Nephron (organoid): ENCODE results near the gene ADRA2C.
A peak's percentile ranks its signal among the peaks of the same experiment; 100 is the strongest.

ENCODE experiments used
- H3K27ac Mint-ChIP-seq, 3 experiments: 2 replicates each; pipeline ENCODE4 v1.8.0; 2020; ENCODE audit warnings: mixed read lengths in 3 of 3, mild to moderate bottlenecking in 2 of 3, moderate library complexity in 1 of 3
- H3K27me3 Mint-ChIP-seq: 2 replicates; pipeline ENCODE4 v1.8.0; 2021; ENCODE audit warnings: low read depth, mild to moderate bottlenecking, moderate library complexity, mixed read lengths
- H3K36me3 Mint-ChIP-seq: 2 replicates; pipeline ENCODE4 v1.8.0; 2020; ENCODE audit warnings: low read depth, mixed read lengths
- H3K4me1 Mint-ChIP-seq: 2 replicates; pipeline ENCODE4 v1.8.0; 2020; ENCODE audit warnings: mixed read lengths
- H3K4me3 Mint-ChIP-seq, 3 experiments: 2 replicates each; pipeline ENCODE4 v1.8.0; 2020; ENCODE audit warnings: mild to moderate bottlenecking in 3 of 3, mixed read lengths in 3 of 3, moderate library complexity in 2 of 3
- H3K9me3 Mint-ChIP-seq: 2 replicates; pipeline ENCODE4 v1.8.0; 2020; ENCODE audit warnings: mixed read lengths
- TF ChIP-seq, protein P1 (sequence below), 3 experiments: fragments of 200-600 bp; sonication (generic); IDR thresholded peaks; one replicate each; pipeline ENCODE4 v1.5.0; 2021; ENCODE audit warnings: antibody characterized with exemption in 3 of 3; ENCODE audit not compliant: unreplicated experiment in 3 of 3

ADRA2C gene

GRCh38 chr4:3766785-3767569, 792 bp downstream of the ADRA2C start:
- Mint-ChIP-seq H3K4me3 (peak overlapping the region; percentile 85 to 88 (median 87)), H3K4me1 (peaks cover 5% of the 10 kb centered on the region), H3K27ac (peak overlapping the region in 2 of 3 experiments; percentile 50 to 85), H3K36me3 (no peaks in the 10 kb centered on the region), H3K9me3 (no peaks in the 10 kb centered on the region), H3K27me3 (peaks cover 43% of the 10 kb centered on the region)
- TF ChIP-seq, protein P1, sequence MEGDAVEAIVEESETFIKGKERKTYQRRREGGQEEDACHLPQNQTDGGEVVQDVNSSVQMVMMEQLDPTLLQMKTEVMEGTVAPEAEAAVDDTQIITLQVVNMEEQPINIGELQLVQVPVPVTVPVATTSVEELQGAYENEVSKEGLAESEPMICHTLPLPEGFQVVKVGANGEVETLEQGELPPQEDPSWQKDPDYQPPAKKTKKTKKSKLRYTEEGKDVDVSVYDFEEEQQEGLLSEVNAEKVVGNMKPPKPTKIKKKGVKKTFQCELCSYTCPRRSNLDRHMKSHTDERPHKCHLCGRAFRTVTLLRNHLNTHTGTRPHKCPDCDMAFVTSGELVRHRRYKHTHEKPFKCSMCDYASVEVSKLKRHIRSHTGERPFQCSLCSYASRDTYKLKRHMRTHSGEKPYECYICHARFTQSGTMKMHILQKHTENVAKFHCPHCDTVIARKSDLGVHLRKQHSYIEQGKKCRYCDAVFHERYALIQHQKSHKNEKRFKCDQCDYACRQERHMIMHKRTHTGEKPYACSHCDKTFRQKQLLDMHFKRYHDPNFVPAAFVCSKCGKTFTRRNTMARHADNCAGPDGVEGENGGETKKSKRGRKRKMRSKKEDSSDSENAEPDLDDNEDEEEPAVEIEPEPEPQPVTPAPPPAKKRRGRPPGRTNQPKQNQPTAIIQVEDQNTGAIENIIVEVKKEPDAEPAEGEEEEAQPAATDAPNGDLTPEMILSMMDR (IDR thresholded peaks at IDR 0.05; ENCODE audit: unreplicated experiment in 3 of 3) = peak in 1 of 3 experiments; percentile 10

GRCh38 chr4:3767570-3768288, 1.5 kb downstream of the ADRA2C start:
- Mint-ChIP-seq H3K36me3 (no peaks in the 10 kb centered on the region), H3K27ac (peak overlapping the region in 2 of 3 experiments; percentile 57 to 85), H3K4me3 (peak overlapping the region; percentile 86 to 88 (median 87)), H3K27me3 (peaks cover 41% of the 10 kb centered on the region), H3K4me1 (peaks cover 5% of the 10 kb centered on the region), H3K9me3 (no peaks in the 10 kb centered on the region)
- TF ChIP-seq, protein P1 (IDR thresholded peaks at IDR 0.05; ENCODE audit: unreplicated experiment in 3 of 3) = peak; percentile 8 to 26 (median 11)

- Mint-ChIP-seq H3K4me1 (peaks cover 7% of the 10 kb centered on the region), H3K27me3 (peaks cover 43% of the 10 kb centered on the region), H3K27ac (peak overlapping the region in 1 of 3 experiments; percentile 33), H3K4me3 (peak overlapping the region; percentile 47 to 60 (median 53)), H3K36me3 (no peaks in the 10 kb centered on the region), H3K9me3 (no peaks in the 10 kb centered on the region)
- TF ChIP-seq, protein P1 (IDR thresholded peaks at IDR 0.05; ENCODE audit: unreplicated experiment in 3 of 3) = no peak
Measured at GRCh38 chr4:3768842-3769641, 2.9 kb downstream of the ADRA2C start.

- Mint-ChIP-seq H3K36me3 (no peaks in the 10 kb centered on the region), H3K9me3 (no peaks in the 10 kb centered on the region)
Measured at GRCh38 chr4:3769642-3770184, 3.5 kb downstream of the ADRA2C start.

More at GRCh38 chr4:3769642-3770184, 3.5 kb downstream of the ADRA2C start:
- H3K27ac Mint-ChIP-seq = no peak overlapping the region
- TF ChIP-seq, protein P1 (IDR thresholded peaks at IDR 0.05; ENCODE audit: unreplicated experiment in 3 of 3) = no peak
- peaks cover 47% of the 10 kb centered on the region for H3K27me3 Mint-ChIP-seq
- H3K4me3 Mint-ChIP-seq = no peak overlapping the region
- H3K4me1 Mint-ChIP-seq = peaks cover 13% of the 10 kb centered on the region
